GM21526 (cell line): Measurements from ENCODE around the gene KIF21B.
"Not testable (repeated sequence)": the region's sequence is repeated elsewhere in the genome, so short reads cannot be mapped to it uniquely, and the experiment has no call there.

Experiments
- ATAC-seq: cut with Tn5 transposase; IDR thresholded peaks from one replicate; pipeline ENCODE4 v1.9.1; 2021; ENCODE audit warnings: moderate library complexity; ENCODE audit not compliant: unreplicated experiment, low FRiP score

Gene KIF21B

DNA sequence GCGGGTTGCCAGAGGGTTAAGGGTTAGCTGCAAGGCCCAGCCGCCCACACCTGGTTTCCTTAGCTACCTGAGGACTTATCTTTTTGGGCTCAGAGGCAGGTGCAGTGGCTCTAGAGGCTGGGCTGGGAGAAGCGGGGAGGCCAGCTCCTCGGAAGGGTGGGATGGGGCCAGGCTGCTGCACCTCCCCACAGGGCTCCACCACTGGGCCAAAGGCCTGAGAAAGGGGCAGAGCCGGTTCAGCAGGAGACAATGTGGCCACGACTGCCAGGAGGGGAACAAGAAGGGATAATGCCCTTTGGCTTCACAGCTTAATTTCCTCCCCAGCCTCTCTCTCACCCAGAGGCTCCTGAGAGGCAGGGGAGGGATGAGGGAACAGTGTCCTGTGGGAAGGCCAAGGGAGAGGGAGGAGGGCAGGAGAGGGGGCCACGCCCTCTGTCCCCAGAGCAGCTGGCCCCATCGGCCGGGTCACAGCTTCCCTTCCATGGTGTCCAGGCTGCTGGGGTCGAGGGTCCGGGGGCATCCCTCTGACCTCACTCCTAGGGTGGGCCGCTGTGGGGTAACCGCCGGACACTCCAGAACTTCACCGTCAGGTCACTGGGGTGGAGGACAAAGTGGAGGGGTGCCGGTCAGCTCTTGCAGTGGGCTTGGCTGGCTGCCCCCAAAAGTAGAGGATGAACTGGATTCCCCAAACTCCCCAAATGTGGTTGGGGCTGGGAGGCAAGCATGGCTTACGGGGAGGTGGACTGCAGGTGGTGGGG is 50.4 kb downstream of the KIF21B start:
- ATAC-seq, result no peak

DNA sequence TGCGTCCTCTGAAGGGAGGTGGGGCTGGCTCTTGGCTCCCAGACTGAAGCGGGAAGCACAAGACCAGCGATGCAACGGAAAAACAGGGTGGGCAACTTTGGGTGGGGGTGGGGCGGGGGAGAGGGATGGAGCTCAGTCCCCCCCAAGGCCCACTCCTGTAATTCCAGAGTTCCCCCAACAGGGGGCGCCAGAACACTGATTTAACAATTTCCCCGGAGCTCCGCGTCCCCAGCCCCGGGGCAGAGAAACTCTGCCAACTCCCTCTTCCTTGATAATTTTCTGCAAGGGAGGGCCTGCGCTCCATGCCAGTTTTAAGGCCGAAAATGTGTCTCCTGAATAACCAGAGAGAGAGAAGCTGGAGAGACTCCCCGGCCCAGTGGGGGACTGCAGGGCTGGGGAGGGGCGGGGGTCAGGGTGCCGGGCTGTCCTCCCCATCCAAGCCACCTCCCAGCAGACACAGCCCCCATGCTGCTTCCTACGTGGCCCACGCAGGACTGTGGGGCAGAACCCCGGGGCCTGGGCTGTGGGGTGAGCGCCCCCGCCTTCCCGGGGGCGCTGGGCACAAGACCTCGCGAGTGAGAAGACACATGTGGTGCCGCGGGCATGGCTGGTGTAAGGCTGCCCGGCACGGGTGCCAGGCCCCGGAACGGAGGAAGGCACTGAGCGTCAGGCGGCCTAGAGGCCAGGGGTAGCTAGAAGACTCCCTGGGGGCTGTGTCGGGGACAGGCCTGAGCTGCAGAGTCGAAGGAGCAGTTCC is 51.4 kb downstream of the KIF21B start:
- ATAC-seq, result no peak

GRCh38 chr1:200971428-200971903 is 52.0 kb downstream of the KIF21B start:
- ATAC-seq, result no peak

GRCh38 chr1:200970771-200971427 is 52.6 kb downstream of the KIF21B start:
- no peak for ATAC-seq

DNA sequence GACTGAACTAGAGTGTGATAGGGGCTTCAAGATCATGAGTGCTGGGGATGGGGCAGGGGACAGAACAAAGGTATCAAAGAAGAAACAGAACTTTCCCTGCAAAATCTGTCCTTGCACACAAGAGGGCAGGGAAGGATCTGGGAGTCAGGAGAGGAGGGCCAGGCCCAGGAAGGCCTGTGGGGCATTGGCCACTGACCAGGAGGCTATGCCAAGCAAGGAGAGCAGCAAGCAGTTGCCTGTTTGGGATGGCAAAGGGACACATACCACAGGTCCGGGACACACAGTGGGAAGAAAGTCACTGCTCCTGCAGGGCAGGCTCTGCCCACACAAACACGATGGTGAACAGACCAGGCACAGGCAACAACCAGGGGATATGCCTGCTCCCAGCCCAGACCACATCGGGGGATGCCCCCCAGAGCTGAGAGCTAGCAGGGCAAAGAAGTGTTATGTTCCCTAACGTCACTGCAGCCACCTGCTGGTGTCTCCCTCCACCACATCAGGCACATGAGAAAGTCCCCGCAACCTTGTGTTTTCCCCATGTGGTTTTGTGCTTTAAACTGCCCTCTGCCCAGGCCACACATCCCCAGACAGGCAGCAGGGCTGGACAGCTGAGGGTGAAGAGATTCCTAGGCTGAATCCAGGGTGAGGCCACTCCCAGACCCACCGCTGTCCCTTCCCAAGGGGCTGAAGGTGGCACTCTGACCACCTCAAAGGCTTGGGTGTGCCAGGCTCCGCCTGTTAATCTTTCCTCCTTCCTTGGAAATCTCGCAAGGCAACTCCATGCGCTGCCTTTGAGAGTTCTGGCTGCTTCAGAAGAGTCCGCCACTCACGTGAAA is 53.6 kb downstream of the KIF21B start:
- ATAC-seq, result no peak

DNA sequence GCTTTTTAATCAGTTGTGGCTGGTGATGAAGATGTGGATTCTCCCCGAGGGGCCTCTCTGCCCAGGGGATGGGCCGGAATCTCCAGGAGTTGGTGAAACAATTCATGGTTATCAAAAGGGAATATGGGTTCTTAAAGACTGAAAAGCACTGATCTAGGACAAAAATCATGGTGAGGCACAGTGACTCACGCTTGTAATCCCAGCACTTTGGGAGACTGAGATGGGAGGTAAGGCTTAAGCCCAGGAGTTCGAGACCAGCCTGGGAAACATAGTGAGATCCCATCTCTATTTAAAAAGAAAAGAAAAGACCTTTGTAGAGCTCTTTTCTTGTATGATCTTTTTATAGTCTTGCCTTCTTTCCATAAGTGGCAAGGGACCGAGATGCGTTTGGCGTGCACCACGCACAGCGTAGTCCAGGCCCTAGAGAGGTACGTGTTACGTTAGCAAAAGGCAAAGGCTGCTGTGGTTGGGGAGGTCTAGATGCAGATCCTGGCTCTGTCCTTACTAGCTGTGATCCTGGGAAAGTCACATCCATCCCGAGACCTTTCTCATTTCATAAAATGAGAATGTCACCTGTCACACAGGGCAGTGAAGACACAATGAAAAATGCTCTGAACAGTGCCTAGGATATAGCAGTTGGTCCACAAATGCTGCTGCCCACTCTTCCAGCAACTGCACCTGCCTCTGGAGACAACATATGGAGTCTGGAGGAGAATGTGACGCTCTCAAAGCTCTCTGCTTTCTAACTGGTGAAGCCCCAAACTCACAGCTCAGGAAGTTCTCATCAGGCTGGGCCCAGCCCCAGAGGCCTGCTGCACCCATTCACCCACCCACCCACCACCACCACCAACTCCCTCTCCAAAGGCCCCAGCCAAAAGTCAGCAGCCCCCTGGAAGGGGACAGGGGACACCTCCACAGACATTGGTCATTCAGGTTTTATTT is 54.8 kb downstream of the KIF21B start:
- no peak for ATAC-seq

DNA sequence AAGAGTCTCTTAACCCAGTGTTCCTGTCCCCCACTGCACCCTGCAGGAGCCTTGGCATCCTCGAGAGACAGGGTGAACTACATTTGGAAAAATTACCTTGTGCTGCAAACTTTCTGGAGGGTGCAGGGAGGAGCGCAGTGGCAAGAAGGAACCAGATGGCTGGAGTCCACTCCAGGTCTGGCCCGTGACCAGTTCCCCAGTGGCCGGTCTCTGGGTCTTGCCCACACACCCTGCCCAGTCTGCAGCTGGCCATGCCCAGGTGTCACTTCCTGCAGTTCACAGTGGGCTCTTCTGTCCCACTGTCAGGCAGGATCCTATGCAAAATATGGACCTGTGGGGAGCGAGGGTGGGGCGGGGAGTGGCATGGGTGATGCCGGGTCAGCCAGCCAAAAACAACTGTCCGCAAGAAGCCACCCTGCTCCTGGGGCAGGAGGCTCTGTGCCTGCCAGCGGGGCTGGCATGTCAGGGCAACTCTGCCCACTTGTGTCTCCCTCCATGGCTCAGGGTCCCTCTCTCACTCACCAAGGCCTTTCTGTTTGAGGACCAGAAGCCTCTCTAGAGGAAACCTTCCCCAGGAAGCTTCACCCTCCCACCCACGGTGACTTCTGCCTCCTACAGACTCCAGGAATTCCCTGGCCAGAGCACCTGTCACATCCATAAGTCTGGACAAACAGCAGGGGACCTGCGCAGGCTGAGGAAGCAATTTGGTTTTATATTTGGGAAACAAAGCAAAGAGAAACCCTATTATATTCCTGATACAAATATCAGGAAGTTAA is 55.6 kb downstream of the KIF21B start:
- no peak for ATAC-seq

DNA sequence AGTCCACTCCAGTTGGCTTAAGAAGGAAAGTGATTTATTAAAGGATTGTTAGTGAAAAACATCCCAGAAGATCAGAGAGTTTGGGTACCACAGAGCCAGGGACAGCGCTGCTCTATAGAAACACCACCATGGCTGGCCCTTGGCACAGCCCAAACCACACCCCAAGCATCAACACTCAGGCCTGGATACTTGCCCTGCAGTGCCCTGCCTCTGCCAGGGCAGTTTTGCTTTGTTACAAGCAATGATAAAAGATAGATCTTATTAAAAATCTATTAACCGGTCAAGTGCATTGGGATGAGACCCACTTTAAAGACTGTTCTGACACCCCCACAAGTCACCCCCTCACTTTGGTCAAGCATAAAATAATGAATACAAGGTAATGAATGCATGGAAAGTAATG is 56.6 kb downstream of the KIF21B start:
- no peak for ATAC-seq

GRCh38 chr1:200965111-200965805 is 58.3 kb downstream of the KIF21B start:
- ATAC-seq, result no peak

DNA sequence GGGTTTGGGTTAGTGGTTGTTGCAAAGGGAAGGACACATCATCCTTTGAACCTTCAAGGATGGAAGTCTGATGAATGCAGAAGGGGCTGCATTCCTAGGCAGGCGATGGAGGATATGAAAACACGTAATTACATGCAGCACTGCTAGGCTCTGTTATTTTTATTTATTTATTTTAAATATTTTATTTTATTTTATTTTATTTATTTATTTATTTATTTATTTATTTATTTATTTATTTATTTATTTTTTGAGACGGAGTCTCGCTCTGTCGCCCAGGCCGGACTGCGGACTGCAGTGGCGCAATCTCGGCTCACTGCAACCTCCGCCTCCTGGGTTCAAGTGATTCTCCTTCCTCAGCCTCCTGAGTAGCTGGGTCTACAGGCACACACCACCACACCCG is 59.6 kb downstream of the KIF21B start:
- ATAC-seq, result not testable (repeated sequence)

GRCh38 chr1:200963076-200963475 is 60.4 kb downstream of the KIF21B start:
- ATAC-seq, result no peak

DNA sequence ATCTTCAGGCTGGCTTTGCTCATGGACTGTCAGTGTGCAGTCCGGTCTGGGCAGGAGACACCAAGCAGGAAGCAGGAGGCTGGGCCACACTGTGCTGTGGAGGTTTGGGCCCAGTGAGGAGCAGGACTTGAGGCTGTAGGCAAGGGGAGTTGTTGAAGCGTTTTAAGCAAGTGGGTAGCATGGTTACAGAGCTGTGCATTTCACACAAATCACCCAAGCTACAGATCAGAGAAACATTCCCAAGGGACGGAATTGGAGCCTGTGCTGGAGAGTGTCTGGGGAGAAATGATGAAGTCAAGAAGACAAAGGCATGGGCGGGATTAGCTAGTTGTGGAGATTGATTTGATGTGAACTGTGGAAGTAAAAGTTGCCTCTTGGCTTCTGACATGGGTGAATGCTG is 60.9 kb downstream of the KIF21B start:
- no peak for ATAC-seq

GRCh38 chr1:200962151-200962550 is 61.4 kb downstream of the KIF21B start:
- ATAC-seq, result not testable (repeated sequence)

DNA sequence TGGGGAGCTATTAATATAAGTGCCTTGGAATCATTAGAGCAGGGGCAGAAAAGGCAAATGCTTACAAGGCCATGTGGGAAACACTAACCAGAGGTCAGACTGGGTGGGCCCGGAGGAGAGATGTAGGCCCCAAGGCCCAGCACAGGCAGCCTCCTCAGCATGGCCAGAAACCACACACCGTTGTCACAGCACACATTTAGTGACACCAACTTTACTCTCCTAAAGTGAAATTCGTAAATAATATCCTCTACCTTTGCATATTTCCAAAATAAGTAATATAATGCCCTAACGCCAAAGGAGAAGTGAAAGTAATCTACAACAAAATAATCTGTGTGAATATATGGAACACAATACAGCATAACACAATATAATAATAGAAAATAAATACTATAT is 62.6 kb downstream of the KIF21B start:
- no peak for ATAC-seq

DNA sequence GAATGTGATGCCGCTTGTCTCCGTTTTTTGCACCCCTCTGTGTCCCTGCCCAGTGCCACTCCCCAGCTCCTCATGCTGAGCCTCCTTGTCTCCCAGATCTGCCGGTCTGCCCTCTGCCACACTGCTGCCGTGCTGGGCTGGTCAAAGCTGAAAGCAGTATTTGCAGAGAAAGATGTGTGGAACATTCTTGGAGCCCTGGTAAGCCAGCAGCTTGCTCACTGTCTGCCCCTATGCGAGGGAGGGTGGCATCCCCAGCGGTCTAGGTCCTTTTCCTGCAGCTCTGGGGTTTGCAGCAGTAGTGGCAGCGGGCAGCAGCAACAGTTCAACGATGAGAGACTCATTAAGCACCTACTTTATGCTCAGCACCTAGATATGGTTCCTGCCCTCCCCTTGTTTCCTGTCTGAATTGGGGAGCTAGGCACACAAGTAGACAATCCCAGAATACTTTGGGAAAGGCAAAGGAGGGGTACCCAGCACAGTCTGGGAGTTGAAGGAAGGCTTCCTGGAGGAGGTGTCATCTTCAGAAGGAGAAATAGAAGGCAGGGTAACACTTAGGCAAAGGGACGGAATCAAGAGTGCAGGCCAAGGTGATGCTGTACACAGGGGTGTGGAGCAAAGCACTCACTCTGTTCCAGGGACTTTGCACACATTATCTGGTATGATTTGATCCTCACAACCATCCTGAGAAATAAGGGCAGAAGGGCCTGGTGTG is 63.1 kb downstream of the KIF21B start:
- ATAC-seq, result no peak

DNA sequence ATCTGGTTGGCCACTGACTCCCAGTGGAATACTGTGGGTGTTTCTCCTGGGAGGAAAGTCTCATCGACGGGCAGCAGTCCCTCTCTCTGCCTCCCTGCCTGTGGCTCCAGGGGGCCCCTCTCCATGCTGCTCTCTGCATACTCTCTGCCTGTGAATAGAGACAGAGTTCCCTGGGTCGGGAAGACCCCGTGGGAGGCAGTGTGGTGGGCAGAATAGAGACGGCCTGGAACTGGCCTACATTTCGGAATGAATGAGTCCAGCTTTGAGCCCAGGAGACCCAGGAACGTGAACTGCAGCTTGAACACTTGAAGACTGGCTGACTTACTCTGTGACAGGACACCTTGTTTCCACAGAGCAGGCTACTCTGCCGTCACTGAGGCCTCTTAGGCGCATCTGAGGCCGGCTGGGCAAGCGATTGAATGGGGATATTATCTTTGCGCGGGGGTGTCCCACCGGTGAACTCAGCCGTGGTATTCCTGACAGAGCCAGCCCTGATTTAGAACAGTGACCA is 64.0 kb downstream of the KIF21B start:
- no peak for ATAC-seq

DNA sequence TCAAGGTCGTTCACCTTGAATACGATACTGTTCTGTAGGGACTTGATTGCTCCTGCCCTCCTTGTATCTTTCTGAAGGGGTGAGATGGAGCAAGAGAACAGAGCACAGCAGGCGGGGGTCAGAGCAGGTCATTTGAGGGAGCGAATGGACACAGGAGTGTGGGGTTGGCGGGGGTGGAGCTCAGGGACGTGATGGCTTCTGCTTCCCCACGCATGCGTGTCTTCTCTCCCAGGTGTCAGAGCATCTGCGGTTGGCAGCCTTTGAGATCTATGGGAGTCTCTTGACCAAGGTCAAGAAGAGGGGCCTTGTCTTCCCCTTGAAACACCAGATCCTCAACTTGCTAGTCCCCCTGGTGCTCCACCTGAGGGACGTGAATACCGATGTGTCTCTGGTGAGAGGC is 64.9 kb downstream of the KIF21B start:
- ATAC-seq, result no peak
